OCI-M2 (cell line): ENCODE data around the gene MRPL33.

Experiments used
- DNase-seq: peaks from one replicate; lab custom pipeline; 2025; ENCODE audit not compliant: unreplicated experiment; lab: John Stamatoyannopoulos, UW

MRPL33 gene

DNA sequence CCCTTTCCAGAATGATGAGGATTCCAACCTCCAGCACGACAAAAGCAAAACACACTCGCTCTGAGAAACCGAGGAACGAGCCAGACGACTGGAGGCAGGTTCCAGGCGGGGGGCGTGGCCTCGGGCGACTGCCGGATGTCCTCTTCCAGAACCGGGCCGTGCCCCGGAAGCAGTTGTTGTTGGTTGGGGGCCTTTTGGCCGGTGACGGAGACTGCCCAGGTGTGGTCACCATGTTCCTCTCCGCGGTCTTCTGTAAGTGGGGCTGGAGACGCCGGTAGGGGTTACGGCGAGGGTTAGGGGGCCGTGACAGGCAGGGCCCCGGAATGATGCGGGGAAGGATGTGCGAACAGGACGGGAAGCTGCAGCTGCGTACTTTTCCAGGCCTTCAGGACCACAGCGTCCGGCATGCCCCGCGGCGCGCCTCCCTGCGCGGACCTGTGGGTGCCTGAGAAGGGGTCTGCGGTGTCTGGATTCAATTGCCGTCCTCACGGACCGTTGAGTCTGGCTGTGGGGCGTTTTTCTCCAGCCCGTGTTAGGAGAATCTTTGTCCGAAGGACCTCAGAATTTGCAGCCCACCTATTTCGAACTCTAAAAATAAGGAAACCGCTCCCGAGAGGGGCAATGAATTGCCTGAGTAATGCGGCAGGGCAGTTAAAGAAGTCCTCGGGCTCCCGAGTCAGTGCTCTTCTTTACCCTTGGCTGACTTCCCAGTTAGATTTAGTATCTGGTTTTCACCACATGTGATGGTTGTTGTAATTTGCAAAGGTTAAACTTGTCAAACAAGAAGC is at the start of gene MRPL33:
Gene MRPL33 (plus strand): TSS at position 172 of the 788 bp plus-strand sequence. CDS start 59 bp downstream, at position 231.
- DNase-seq: peak; percentile 52

- no peak for DNase-seq
Measured at GRCh38 chr2:27721884-27722485, 49.5 kb upstream of the MRPL33 start.

GRCh38 chr2:27723372-27724144 is 48.0 kb upstream of the MRPL33 start:
- DNase-seq: no peak

DNA sequence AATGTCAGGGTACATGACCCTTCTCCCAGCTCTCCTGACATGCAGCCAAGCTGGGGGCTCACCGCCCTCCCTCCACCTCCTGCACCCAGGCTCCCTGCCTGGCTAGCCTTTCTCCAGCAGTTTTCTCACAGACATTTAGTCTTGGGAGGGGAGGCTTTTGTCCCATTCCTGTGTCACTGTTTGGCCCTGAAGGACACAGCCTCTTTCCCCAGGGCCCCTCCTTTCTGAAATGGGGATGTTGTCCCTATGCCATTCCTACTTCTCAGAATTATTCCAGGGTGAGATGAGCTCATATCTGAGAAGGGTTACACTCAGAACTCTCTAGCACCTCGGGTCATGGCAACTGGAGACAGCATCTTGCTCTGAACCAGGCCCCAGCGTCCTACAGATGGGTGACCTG is 47.3 kb upstream of the MRPL33 start:
- DNase-seq: no peak

DNA sequence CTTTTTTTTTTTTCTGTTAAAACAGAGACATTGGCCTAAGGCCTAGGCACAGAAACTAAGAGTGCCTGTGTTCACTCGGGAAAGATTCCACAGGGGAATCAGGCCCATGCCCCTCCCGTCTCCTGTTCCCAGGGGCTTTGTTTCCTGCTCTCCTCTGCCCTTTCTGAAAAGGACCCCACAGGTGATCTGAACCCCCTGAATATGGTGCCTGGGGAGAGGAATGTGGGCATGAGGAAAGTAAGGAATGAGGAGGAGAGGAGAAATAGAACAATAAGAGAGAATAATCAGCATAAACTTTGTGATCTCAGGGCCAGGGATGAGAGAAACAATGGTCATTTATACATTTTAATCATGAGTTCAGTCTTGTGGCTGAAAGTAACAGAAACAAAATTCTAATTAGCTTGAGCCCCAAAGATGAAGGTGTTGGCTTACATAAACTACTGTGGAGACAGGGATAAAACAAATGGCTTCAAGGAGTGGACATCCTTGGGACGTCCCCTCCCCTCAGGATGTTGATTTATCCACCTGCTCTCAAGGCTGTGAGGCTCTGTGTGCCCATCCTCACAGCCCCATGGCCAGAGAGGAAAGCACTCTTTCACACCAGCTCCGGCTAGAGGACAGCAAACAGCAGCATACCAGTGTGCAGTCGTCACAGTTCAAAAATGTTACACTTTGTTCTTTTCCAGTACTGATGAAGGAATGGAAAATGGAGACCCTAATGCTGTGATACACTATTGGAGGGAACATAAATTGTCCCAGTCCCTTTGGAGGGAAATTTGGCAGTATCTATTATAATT is 46.4 kb upstream of the MRPL33 start:
- no peak for DNase-seq

- DNase-seq: no peak
Measured at GRCh38 chr2:27727257-27727656, 44.3 kb upstream of the MRPL33 start.

- DNase-seq: no peak
Measured at GRCh38 chr2:27728081-27728858, 43.2 kb upstream of the MRPL33 start.

DNA sequence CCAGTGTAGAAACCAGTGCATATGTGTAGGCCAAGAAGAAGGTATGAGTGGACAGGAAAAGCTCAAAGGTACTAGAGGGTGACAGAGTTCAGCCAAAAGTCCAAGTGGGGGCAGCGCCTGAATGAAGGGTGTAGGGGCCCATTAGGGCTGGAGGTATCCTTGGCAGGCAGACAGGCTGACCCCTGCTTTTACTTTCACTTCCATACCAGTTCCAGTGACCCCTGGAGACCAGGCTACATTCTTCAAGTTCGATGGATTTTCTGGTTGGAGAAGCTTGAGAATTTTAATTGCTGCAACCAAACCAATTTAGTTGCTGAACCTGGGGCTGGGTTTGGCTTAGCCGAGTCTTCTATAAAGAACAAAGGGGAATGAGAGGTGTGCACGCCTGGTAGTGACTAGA is 42.3 kb upstream of the MRPL33 start:
- DNase-seq: no peak

DNA sequence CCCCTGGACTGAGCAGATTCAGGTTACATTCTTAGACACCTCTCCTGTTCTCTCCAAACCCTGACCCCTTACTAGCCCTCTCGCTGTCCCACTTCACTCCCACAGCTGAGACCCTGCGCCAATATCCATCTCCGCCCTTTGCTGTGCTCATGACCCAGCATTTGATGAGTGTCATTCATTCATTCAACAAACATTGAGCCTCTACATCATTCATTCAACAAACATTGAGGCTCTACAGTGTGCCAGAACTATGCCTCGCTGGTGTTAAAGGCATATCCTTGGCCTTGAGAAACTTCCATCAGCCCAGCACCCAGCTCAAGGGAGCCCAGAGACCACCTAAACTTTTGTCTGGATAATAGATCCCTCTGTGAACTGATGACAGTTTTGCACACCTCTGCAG is 41.9 kb upstream of the MRPL33 start:
- DNase-seq: no peak

DNA sequence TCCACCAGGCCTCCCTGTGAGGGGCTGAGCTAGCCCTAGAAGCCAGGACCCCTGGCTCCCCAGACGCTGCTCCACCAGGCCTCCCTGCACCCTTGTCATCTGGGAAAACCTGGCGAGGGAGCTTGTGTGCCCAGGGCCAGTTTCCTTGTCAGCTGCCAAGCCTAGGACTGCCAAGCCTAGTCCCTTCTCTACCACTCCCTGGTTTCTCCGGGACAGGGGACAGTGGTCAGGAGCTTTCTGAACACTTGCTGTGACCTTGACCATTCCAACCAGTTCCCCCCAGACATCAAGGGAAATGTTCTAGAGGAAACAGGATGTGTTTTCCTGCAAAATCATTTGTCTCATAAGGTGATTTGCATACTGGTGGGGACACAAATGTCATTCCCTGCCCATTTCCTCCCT is 41.3 kb upstream of the MRPL33 start:
- no peak for DNase-seq

DNA sequence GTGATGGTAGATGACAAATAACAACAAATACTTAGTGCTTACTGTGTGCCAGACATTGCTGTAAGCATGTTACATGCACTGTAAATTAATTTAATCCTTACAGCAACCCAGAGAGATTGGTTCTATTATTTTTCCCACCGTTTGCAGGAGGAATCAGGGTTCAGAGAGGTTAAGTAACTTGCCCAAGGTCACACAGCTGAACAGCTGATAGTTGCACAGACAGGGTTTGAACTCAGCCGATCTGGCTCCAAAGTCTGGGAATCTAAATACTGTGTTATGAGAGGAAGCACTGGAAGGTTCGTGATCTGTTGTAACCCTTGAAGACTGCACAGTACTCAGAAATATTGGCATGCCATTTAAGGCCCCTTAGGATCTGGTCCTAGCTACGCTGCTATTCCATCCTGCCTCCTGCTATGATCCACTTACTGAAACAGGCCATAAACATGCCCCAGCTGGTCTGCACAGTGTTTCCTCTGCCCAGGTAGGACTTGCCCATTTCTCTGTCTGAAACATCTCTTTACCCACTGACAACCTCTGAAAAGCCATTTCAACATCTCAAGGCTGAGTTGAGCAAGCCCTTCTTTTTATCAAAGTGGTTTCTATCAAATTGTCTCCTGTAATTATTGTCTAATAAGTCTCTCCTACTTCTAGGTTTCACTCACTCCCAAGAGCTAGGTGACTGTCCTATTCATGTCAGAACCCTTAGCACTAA is 40.4 kb upstream of the MRPL33 start:
- DNase-seq: no peak

- DNase-seq: no peak
Measured at GRCh38 chr2:27734305-27734704, 37.2 kb upstream of the MRPL33 start.

DNA sequence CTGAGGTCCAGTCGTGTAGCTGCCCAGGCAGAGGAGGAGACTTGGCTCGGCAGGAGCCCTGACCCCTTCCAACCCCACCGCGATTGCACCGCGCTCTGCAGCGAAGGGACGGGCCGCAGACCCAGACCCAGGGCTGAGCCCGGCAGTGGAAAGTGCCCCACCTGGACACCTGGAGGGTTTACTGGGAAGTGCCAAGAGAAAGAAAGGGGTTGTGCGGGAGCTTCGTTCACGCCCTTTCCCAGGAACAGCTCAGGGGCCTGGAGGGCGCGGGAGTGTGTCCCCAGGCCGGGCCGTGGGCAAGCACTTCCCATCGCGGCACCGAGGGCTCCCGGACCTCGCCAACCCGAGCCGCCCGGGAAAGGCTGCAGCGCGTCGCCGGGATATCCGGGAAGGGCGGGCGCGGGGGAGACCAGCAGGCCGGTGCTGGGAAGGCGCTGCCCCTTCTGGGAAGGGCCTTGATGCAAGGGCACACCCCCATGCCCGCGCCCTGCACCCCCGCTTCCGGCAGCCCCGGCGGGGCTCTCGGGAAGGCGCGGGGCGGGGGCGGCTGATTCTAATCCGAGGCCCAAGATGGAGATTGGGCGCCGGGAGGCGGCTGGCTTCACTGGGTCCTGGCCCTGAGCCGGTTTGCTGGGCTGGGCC is 36.1 kb upstream of the MRPL33 start:
- no peak for DNase-seq

GRCh38 chr2:27736031-27736889 is 35.3 kb upstream of the MRPL33 start:
- DNase-seq: no peak

GRCh38 chr2:27736890-27737204 is 34.7 kb upstream of the MRPL33 start:
- no peak for DNase-seq

DNA sequence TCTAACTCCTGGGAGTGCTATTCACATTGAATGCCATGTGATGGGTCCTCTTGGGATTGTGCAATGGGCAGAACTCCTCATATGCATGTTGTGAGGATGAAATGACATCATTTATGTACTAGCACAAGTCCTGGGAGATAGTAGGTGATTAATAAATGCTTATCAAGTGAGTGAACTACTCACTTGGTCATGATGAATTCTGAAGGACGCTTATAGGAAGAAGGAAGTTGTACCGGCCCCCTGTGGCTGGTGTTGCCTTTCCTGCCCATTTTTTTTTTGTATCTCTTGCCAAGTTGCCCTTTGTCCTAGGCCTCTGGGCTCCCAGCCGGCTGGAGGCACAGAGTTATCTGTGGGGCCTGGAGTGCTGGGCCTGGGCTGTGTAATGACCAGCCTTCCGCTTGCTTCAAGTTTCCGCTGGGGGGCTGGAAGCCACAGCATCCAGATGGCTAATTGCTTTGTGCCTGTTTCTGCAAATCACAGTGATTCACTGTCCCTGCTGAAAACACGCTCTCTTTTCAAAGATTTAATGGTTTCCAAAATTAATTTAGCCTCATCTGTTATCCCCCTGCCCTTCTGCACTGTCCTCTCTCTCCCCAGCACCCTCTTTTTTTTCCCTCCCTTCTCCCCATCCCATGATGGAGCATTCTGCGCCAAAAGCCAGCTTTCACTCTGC is 33.7 kb upstream of the MRPL33 start:
- no peak for DNase-seq

DNA sequence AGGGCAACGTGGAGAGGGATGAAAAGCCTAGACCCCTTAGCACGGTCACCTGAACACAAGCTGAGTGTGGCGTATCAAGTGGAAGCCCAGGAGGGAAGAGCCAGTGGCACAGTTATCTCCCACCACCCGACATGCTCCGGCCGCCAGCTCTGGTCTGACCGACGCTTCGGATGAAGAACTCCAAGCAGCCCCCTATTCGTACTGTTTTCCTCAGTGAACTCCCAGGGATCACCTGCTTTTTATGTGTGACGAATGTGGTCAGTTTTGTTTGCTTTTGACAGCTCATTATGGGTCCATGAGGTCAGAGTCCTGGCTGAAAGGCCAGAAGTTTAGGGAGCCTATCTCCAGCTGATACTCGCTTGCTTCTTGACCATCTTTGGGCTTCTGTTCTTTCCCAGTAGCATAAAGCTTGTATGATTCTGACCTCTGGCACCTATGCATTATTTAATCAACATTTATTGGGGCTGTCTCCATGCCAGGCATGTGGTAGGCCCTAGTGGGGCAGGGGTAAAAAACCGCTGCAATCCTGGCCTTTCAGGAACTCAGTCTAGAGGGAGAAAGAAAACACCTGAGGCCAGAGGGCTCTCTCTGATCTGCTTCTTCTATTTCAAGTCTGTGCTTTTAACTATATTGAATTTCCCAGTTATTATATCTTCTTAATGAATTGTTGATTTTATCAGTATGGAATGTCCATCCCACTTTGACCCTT is 33.0 kb upstream of the MRPL33 start:
- no peak for DNase-seq

GRCh38 chr2:27739058-27739373 is 32.5 kb upstream of the MRPL33 start:
- DNase-seq: no peak
